ENCODE data around the gene ALDH8A1.

ALDH8A1 gene

DNA sequence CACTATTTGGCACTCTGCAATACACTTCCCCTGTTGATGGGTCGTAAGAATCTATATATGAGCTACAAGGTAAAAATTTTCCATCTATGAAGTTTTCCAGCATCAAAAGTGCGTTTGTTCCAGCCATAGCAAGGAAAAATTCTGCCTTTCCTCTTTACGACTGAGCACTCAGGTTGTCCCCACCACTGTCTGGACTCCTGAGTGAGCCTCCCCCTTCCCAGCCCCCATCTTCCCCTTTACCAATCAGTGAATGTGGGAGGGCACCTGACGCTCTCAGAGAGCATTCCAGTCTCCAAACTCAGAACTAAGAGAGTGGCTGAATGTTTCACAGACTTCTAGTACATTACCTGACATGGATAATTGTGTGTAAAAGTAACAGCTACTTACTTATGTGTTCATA, at the start of gene ALDH8A1:
TSS of gene ALDH8A1 (minus strand) at position 175 of the 400 bp plus-strand sequence. CDS start at position 127, 48 bp downstream.
- DNase-seq: no peak

GRCh38 chr6:134999107-134999506, 49.2 kb upstream of the ALDH8A1 start:
- no peak for DNase-seq

- DNase-seq: no peak
Observed at GRCh38 chr6:134997133-134997995, 47.5 kb upstream of the ALDH8A1 start.

- no peak for DNase-seq
Observed at GRCh38 chr6:134995536-134995935, 45.6 kb upstream of the ALDH8A1 start.

- no peak for DNase-seq
Observed at GRCh38 chr6:134994431-134994830, 44.5 kb upstream of the ALDH8A1 start.

DNA sequence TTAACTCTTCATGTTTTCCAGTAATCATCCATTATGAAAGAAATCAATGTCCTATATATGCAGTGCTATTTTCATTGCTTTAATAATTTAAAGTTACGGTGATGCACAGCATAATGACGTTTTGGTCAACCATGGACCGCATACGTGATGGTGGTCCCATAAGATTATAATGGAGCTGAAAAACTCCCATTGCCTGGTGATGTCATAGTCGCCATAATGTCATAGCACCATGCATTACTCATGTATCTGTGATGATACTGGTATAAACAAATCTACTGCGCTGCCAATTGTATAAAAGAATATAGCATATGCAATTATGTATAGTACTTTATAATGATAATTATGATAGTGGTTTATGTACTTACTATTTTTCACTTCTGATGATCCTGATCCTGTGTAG, 42.3 kb upstream of the ALDH8A1 start:
- no peak for DNase-seq

GRCh38 chr6:134990262-134990661, 40.4 kb upstream of the ALDH8A1 start:
- DNase-seq: no peak

- no peak for DNase-seq
Observed at GRCh38 chr6:134984821-134985220, 34.9 kb upstream of the ALDH8A1 start.

- no peak for DNase-seq
Observed at GRCh38 chr6:134983823-134984222, 33.9 kb upstream of the ALDH8A1 start.

DNA sequence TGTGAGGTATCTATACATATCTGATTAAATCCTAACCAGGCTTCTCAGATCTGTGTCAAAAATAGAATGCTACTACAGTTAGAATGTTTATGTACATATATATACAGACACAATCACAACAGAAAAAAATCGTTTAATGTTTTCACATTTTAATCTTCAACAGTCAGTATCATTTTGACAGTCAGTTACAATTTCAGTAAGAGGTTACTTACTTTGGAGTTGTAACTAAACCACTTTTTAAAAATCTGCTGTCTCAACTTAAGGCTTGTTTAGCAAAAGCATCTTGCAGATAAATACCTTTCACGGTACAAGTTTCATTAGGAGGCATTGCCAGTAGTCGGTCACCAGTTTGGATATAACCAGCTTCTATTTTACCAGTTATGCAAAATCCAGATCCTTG, 32.3 kb upstream of the ALDH8A1 start:
- no peak for DNase-seq

- no peak for DNase-seq
Observed at GRCh38 chr6:134980846-134981245, 30.9 kb upstream of the ALDH8A1 start.

DNA sequence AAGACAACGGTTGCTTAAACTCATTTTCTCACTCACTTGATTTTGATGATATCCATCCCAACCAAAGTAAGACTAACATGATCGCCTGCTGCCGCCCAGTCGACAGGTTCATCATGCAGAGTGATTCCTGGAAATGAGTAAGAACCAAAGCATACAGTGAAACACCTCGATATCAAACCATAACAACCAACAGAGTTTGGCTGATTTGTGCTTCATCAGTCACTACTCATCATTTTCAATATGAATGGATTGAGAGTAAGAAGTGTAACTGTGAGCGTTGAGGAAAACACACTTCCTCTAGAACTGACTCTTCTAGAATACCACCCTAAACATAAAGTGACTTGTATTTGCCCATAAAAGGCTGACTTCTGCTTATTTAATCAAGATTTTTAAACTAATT, 29.2 kb upstream of the ALDH8A1 start:
- DNase-seq: no peak

DNA sequence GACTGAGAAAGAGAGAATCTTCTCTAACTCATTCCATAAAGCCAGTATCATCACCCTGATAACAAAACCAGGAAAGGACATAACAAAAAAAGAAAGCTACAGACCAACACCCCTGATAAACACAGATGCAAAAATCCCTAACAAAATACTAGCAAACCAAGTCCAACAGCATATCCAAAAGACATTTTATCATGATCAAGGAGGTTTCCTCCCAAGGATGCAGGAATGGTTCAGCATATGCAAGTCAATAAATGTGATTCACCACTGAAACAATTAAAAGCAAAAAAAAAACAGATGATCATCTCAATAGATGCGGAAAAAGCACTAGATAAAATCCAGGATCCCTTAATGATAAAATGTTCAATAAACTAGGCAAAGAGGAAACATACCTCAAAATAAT, 24.5 kb upstream of the ALDH8A1 start:
- DNase-seq: no peak

DNA sequence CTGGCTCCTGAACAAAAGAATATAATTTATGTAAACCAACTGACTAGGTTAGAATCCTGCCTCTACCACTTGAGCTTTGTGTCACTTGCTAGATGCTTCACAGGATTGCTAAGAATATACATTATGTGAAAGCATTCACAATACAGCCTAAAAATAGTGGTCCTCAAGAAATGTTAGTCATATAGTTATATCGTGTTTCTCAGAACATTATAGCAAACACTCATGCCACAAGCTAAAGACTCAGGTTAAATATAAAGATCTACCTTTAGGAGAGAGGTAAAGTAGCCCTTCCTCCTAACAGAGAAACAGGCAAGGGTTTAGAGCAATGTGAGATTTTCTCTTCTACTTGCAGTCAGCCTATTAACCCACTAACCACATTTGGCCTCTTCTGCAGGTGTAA, 17.8 kb upstream of the ALDH8A1 start:
- DNase-seq: no peak

- DNase-seq: no peak
Observed at GRCh38 chr6:134964451-134965203, 14.7 kb upstream of the ALDH8A1 start.

GRCh38 chr6:134962421-134962820, 12.5 kb upstream of the ALDH8A1 start:
- no peak for DNase-seq

DNA sequence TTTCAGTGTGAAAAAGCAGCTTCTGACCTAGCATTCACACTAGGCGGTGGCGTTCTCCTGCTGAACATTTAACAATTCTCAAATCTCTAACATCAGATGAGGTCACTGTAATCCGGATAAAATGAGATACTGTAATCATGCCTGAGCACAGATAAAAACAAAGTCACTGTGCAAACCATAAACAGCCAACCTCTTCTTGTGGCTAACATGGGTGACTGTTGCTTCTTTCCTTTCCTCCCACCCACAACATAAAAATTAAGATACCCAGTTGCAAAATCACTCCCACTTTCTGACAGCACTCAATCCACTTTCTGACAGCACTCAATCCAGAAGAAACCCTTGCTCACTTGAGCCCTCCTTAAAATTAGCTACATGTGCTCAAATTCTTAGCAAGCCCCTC, 11.5 kb upstream of the ALDH8A1 start:
- no peak for DNase-seq

DNA sequence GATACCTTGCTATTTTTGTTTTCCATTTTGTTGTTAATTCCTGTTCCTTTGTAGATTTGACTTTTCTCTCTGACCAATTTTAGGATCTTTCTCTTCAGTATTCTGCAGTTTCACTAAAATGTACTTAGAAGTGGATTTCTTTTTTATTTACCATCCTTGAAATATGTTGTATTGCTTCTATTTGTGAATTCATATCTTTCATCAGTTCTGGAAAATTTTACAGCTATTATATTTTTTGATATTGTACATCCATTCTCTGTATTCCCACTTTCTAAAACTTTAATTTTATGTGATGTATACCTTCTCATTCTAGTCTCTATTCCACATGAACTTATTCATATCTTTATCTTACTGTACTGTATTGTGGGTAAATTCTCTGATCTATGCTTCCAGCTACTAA, 9.7 kb upstream of the ALDH8A1 start:
- no peak for DNase-seq

GRCh38 chr6:134956676-134957075, 6.8 kb upstream of the ALDH8A1 start:
- no peak for DNase-seq

DNA sequence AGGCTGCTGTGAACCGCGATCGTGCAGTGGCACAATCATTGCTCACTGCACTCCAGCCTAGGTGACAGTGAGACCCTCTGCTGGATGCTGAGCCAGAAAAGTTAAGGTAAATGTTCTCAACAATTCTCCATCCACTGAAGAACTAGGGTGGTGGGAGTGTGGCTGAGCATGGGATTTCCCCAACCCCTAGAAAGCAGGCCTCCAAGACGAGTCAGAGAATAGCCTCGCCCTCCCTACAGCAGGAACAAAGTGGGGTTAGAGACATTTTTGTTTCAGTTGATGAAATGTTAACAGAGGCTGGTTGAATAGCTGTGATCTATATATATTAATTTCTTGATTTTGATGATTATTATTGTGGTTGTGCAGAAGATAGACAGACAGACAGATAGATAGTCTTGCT, 6.1 kb upstream of the ALDH8A1 start:
- no peak for DNase-seq

GRCh38 chr6:134954272-134955000, 4.5 kb upstream of the ALDH8A1 start:
- DNase-seq: no peak

DNA sequence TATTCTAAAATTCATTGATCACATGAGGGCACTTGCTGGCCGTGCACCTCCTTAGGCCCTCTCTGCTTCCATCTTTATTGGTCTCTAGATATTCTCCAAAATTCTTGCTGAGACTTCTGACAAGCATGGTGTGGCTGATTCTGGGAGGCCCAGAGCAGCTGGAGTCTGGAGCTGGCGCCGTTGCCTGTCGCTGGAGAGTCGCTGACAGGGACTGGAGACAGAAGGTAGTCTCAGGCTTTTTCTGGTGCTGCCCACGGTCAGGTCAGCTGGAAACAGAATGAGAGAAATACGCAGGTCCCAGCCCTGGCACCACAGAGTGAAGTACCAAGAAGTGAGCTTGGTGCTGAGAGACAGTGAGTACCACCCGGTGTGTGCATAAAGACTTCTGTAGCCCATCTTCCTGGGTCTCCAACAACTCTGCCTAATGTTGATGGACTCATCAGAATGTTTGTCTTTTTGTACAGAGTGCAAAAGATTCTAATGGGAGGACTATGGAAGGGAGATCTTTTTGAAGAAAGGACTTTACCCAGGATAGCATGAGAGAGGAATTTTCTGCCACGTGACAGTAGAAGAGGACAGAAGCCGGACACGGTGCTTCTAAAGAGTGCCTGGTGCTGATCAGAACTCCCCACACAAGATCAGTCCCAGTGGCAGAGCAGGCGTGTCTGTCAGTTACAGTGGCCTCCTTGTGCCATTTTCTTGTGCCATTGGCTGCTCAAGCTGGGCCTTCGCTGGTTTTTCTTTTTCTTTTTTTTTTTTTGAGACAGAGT, 1.8 kb upstream of the ALDH8A1 start:
- no peak for DNase-seq

- DNase-seq: no peak
Observed at GRCh38 chr6:134950482-134950881, 581 bp upstream of the ALDH8A1 start.
